ENCODE data around the gene SPA17.

- TF ChIP-seq CTCF (IDR thresholded peaks at IDR 0.05; ENCODE audit: borderline replicate concordance, extremely low read depth, low read length, poor library complexity, severe bottlenecking), result no peak
- no peak for TF ChIP-seq EZH2 (IDR thresholded peaks at IDR 0.05; ENCODE audit: borderline replicate concordance, low read depth, low read length, severe bottlenecking)
These were observed 31.1 kb upstream of the SPA17 start for GRCh38 chr11:124642628-124643027.
